HepG2 (cell line): ENCODE measurements around the gene GPR155. TPM values are rescaled to one million over a fixed set of nuclear protein-coding genes. Genes with fewer than 3 reads are reported as not detected.

Source experiments
- ATAC-seq: fragments of 200-7000 bp; cut with Tn5 transposase; 3 replicates; pipeline ENCODE4 v1.9.1; 2020; ENCODE audit warnings: mild to moderate bottlenecking, moderate library complexity
- BruUV-seq: library from RNA; stranded (reverse); fragments of 400-500 nt; replicated peaks from 2 replicates; lab custom pipeline; 2021; lab: Mats Ljungman, UMichigan
- CTCF ChIA-PET: fragments of 300-600 bp; formaldehyde crosslinking; extraction: SDS; loops from one replicate; lab custom pipeline; 2021; ENCODE audit warnings: low total read pairs, inconsistent platforms, low intra/inter-chr PET ratio; lab: Yijun Ruan, JAX
- POLR2A ChIA-PET: fragments of 350-600 bp; sonication (Branson Sonifier 250); formaldehyde crosslinking; loops from one replicate; lab custom pipeline; 2020; ENCODE audit warnings: antibody characterized with exemption, inconsistent platforms; lab: Yijun Ruan, JAX
- DNase-seq: peaks from one replicate; pipeline ENCODE4 v3.0.0-alpha.2; 2015; ENCODE audit warnings: low spot score
- FAIRE-seq: peaks from 3 replicates; lab custom pipeline; 2011; peaks lifted over from hg19 to GRCh38; lab: Jason Lieb, UNC
- H2AFZ ChIP-seq: one replicate; pipeline ENCODE4 v1.6.1; 2011; ENCODE audit warnings: low read length, inconsistent platforms
- H3K27ac ChIP-seq: fragments of 300-600 bp; 3 replicates; pipeline ENCODE4 v1.8.0; 2011; ENCODE audit warnings: mixed run types, mild to moderate bottlenecking, mixed read lengths, low read length, inconsistent platforms; ENCODE audit not compliant: insufficient read depth; ENCODE audit errors: extremely low read length
- H3K27me3 ChIP-seq, 2 experiments: fragments of 200-600 bp in 1 of 2; 2 replicates in 1 of 2; 3 replicates in 1 of 2; pipeline versions ENCODE4 v1.6.0 to v1.8.0; 2011; ENCODE audit warnings: low read length in 2 of 2, mild to moderate bottlenecking in 2 of 2, moderate library complexity in 2 of 2, inconsistent platforms in 1 of 2; ENCODE audit not compliant: insufficient read depth in 2 of 2, control insufficient read depth in 1 of 2
- H3K36me3 ChIP-seq, 2 experiments: fragments of 200-600 bp in 1 of 2; replicated peaks in 1 of 2; 2 replicates in 1 of 2; 3 replicates in 1 of 2; pipeline versions ENCODE4 v1.5.1 to v1.8.0; 2011; ENCODE audit warnings: low read length in 2 of 2, inconsistent platforms in 1 of 2; ENCODE audit not compliant: insufficient read depth in 2 of 2, control insufficient read depth in 1 of 2
- H3K4me1 ChIP-seq: 2 replicates; pipeline ENCODE4 v1.5.1; 2012; ENCODE audit warnings: low read length, inconsistent platforms; ENCODE audit not compliant: insufficient read depth
- H3K4me2 ChIP-seq: 2 replicates; pipeline ENCODE4 v1.6.0; 2011; ENCODE audit warnings: low read depth, low read length, inconsistent platforms
- H3K4me3 ChIP-seq, 3 experiments: fragments of 200-600 bp in 1 of 3; sonication (generic), shearing (Covaris generic) in 1 of 3; replicated peaks in 1 of 3; 2 replicates each; pipeline ENCODE4 v1.5.1; 2011 to 2016; ENCODE audit warnings: low read length in 3 of 3, inconsistent platforms in 2 of 3, low read depth in 2 of 3, mild to moderate bottlenecking in 2 of 3, control low read depth in 1 of 3, mixed read lengths in 1 of 3; ENCODE audit not compliant: insufficient read depth in 1 of 3
- H3K79me2 ChIP-seq: one replicate; pipeline ENCODE4 v1.6.1; 2011; ENCODE audit warnings: low read length, inconsistent platforms; ENCODE audit not compliant: insufficient read depth
- H3K9ac ChIP-seq: 2 replicates; pipeline ENCODE4 v1.6.0; 2011; ENCODE audit warnings: mild to moderate bottlenecking, low read depth, low read length, inconsistent platforms; ENCODE audit not compliant: insufficient read depth
- H3K9me3 ChIP-seq: 2 replicates; pipeline ENCODE4 v1.5.1; 2012; ENCODE audit warnings: mild to moderate bottlenecking, low read length
- H4K20me1 ChIP-seq: 2 replicates; pipeline ENCODE4 v1.6.0; 2011; ENCODE audit warnings: inconsistent platforms, mild to moderate bottlenecking, low read length, moderate library complexity; ENCODE audit not compliant: insufficient read depth
- ASH2L ChIP-seq: fragments of 300-600, 200-600 bp; sonication (generic); IDR thresholded peaks from 2 replicates; pipeline ENCODE4 v1.7.0; 2017; ENCODE audit warnings: low read depth, mild to moderate bottlenecking, moderate library complexity, mixed read lengths, low read length; ENCODE audit not compliant: insufficient read length
- FOXA1 ChIP-seq, 2 experiments: fragments of 450-650 bp in 1 of 2; sonication (generic) in 1 of 2; formaldehyde crosslinking in 1 of 2; IDR thresholded peaks; 2 replicates each; pipeline versions ENCODE4 v1.4.0 to v1.6.1; 2016 to 2020; ENCODE audit warnings: missing genetic modification reagents in 1 of 2
- MAFF ChIP-seq: IDR thresholded peaks from 2 replicates; pipeline ENCODE4 v1.6.1; 2011; ENCODE audit warnings: low read depth, low read length, improper control_type of control experiment
- MAFK ChIP-seq, 2 experiments: IDR thresholded peaks in 1 of 2; conservative IDR thresholded peaks in 1 of 2; 2 replicates each; pipeline ENCODE4 v1.6.1; 2011; ENCODE audit warnings: improper control_type of control experiment in 2 of 2, low read length in 2 of 2
- MBNL3 ChIP-seq: fragments of 250-450 bp; sonication (Bioruptor Pico); conservative IDR thresholded peaks from 2 replicates; pipeline ENCODE4 v1.8.0; 2022; ENCODE audit warnings: mild to moderate bottlenecking, inconsistent platforms
- SP140L ChIP-seq: sonication (generic); formaldehyde crosslinking; IDR thresholded peaks from 2 replicates; pipeline ENCODE4 v1.4.0; 2020; ENCODE audit warnings: missing genetic modification reagents, borderline replicate concordance
- ZNF331 ChIP-seq: sonication (generic); formaldehyde crosslinking; IDR thresholded peaks from 2 replicates; pipeline ENCODE4 v1.4.0; 2020; ENCODE audit warnings: missing genetic modification reagents
- ZNF451 ChIP-seq: sonication (generic); formaldehyde crosslinking; IDR thresholded peaks from 2 replicates; pipeline ENCODE4 v1.5.0; 2020; ENCODE audit warnings: mild to moderate bottlenecking, missing genetic modification reagents
- WGBS: methylation state at CpG from one replicate; pipeline ENCODE4 v1.1.6; 2017; ENCODE audit warnings: low lambda C conversion rate; 5-methylcytosine and 5-hydroxymethylcytosine counted together
- in situ Hi-C: cut with HindIII; loops from 2 replicates; pipeline ENCODE4 v1.10.0; 2017; ENCODE audit warnings: low pct_unique_long_range_greater_than_20kb; ENCODE audit not compliant: extremely low pct_ligation_motif_present
- intact Hi-C: fragments of 100-400 bp; cut with micrococcal nuclease; formaldehyde crosslinking; loops from one replicate; pipeline ENCODE4 v1.10.0; 2022; ENCODE audit not compliant: unreplicated experiment
- polyA plus RNA-seq, 8 experiments: library from polyadenylated mRNA; depleted of rRNA in 3 of 8; stranded (reverse) in 7 of 8; unstranded in 1 of 8; fragments of >200 nt; fragmentation: Illumina TruSeq in 4 of 8; extraction: Trizol in 4 of 8; gene quantifications; 2 replicates each; pipeline versions ENCODE4 v1.2.1 to v1.2.3, GENCODE V29; 2011 to 2016; ENCODE audit warnings: low read depth in 4 of 8, missing spikeins in 1 of 8, mixed read lengths in 1 of 8; ENCODE audit not compliant: insufficient read depth in 1 of 8
- total RNA-seq, 5 experiments: library from RNA; depleted of rRNA; stranded (reverse); fragments of >200 nt; fragmentation: Illumina TruSeq; extraction: Trizol; gene quantifications; 2 replicates each; pipeline ENCODE4 v1.2.3, GENCODE V29; 2016; ENCODE audit warnings: low read depth in 1 of 5
- TF ChIP-seq, protein P1 (sequence below): IDR thresholded peaks from 2 replicates; pipeline ENCODE4 v1.6.1; 2016; ENCODE audit warnings: low read depth, missing genetic modification reagents, missing compliant biosample characterization
- TF ChIP-seq, protein P2 (sequence below): sonication (generic); formaldehyde crosslinking; conservative IDR thresholded peaks from 2 replicates; pipeline ENCODE4 v1.8.0; 2022; ENCODE audit warnings: low read depth, missing genetic modification reagents
- TF ChIP-seq, protein P3 (sequence below): fragments of 450-650 bp; IDR thresholded peaks from 2 replicates; pipeline ENCODE4 v1.6.1; 2017

The GPR155 gene
- total and polyA plus RNA-seq, 2 of the 13 experiments (the other 11 are each of a cell fraction or from before 2014, with no cell fraction given), result 0.15 to 0.49 TPM

DNA sequence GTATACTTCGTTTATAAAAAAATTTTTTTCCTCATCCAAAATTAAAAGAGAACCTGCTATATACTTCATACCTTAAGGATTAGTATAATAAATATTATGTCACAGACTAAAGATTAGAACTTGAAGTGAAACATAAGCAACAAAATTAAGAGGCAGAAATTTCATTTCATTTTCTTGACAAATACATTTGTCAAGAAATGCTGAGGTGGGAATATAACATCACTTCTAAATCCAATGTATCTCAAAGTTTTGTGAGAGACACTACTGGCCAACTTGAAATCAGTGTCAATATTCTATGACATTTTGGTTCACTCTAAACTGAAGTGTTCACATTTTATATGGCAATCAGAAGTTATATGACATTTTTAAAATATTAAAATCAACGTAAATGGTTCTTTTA, 47.5 kb downstream of the GPR155 start:
- POLR2A ChIA-PET, result no interaction called here
- 11% methylated on average over 2 of the region's 2 CpGs for WGBS
- H3K79me2 ChIP-seq, result no peaks in the 10 kb centered on the region
- in situ Hi-C loops, result no loop called here
- TF ChIP-seq ASH2L (no peak), SP140L (CRISPR knock-in tag) (no peak), MAFF (peak; percentile 54; the same call in 1 of the 2 replicates), MAFK (conservative IDR thresholded peaks at IDR 0.05 in 1 of 2, IDR thresholded peaks at IDR 0.05 in 1 of 2; ENCODE audit: low read length in 2 of 2) (peak; percentile 56 to 62), MBNL3 (CRISPR knock-in tag) (no peak), ZNF451 (CRISPR knock-in tag) (no peak), FOXA1 (IDR thresholded peaks at IDR 0.05) (no peak), FOXA1 (CRISPR knock-in tag; IDR thresholded peaks at IDR 0.05) (no peak), ZNF331 (CRISPR knock-in tag) (no peak)
- TF ChIP-seq, protein P1, sequence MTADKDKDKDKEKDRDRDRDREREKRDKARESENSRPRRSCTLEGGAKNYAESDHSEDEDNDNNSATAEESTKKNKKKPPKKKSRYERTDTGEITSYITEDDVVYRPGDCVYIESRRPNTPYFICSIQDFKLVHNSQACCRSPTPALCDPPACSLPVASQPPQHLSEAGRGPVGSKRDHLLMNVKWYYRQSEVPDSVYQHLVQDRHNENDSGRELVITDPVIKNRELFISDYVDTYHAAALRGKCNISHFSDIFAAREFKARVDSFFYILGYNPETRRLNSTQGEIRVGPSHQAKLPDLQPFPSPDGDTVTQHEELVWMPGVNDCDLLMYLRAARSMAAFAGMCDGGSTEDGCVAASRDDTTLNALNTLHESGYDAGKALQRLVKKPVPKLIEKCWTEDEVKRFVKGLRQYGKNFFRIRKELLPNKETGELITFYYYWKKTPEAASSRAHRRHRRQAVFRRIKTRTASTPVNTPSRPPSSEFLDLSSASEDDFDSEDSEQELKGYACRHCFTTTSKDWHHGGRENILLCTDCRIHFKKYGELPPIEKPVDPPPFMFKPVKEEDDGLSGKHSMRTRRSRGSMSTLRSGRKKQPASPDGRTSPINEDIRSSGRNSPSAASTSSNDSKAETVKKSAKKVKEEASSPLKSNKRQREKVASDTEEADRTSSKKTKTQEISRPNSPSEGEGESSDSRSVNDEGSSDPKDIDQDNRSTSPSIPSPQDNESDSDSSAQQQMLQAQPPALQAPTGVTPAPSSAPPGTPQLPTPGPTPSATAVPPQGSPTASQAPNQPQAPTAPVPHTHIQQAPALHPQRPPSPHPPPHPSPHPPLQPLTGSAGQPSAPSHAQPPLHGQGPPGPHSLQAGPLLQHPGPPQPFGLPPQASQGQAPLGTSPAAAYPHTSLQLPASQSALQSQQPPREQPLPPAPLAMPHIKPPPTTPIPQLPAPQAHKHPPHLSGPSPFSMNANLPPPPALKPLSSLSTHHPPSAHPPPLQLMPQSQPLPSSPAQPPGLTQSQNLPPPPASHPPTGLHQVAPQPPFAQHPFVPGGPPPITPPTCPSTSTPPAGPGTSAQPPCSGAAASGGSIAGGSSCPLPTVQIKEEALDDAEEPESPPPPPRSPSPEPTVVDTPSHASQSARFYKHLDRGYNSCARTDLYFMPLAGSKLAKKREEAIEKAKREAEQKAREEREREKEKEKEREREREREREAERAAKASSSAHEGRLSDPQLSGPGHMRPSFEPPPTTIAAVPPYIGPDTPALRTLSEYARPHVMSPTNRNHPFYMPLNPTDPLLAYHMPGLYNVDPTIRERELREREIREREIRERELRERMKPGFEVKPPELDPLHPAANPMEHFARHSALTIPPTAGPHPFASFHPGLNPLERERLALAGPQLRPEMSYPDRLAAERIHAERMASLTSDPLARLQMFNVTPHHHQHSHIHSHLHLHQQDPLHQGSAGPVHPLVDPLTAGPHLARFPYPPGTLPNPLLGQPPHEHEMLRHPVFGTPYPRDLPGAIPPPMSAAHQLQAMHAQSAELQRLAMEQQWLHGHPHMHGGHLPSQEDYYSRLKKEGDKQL, result no peak
- TF ChIP-seq, protein P2, sequence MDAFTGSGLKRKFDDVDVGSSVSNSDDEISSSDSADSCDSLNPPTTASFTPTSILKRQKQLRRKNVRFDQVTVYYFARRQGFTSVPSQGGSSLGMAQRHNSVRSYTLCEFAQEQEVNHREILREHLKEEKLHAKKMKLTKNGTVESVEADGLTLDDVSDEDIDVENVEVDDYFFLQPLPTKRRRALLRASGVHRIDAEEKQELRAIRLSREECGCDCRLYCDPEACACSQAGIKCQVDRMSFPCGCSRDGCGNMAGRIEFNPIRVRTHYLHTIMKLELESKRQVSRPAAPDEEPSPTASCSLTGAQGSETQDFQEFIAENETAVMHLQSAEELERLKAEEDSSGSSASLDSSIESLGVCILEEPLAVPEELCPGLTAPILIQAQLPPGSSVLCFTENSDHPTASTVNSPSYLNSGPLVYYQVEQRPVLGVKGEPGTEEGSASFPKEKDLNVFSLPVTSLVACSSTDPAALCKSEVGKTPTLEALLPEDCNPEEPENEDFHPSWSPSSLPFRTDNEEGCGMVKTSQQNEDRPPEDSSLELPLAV (CRISPR knock-in tag), result no peak
- TF ChIP-seq, protein P3, sequence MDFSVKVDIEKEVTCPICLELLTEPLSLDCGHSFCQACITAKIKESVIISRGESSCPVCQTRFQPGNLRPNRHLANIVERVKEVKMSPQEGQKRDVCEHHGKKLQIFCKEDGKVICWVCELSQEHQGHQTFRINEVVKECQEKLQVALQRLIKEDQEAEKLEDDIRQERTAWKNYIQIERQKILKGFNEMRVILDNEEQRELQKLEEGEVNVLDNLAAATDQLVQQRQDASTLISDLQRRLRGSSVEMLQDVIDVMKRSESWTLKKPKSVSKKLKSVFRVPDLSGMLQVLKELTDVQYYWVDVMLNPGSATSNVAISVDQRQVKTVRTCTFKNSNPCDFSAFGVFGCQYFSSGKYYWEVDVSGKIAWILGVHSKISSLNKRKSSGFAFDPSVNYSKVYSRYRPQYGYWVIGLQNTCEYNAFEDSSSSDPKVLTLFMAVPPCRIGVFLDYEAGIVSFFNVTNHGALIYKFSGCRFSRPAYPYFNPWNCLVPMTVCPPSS, result no peak
- TF ChIP-seq, all 625 proteins: peak for 2
- H3K4me1 ChIP-seq, result no peaks in the 10 kb centered on the region
- CTCF ChIA-PET, result no interaction called here
- BruUV-seq, result no TSS peak
- no peaks in the 10 kb centered on the region for H3K27me3 ChIP-seq
- FAIRE-seq (peak; percentile 39), DNase-seq (no peak), ATAC-seq (no peak)
- no peak overlapping the region for H3K4me2 ChIP-seq
- H3K36me3 ChIP-seq, result no peaks in the 10 kb centered on the region
- H3K9ac ChIP-seq, result no peak overlapping the region
- no peak overlapping the region for H2AFZ ChIP-seq
- H4K20me1 ChIP-seq, result no peaks in the 10 kb centered on the region
- H3K4me3 ChIP-seq, result no peak overlapping the region
- H3K9me3 ChIP-seq, result no peaks in the 10 kb centered on the region
- intact Hi-C loops, result no loop called here
- H3K27ac ChIP-seq, result no peak overlapping the region
